Hypothalamus (tissue), 51 donors: ENCODE results near the gene PRR36.
"Not testable (repeated sequence)": the region's sequence is repeated elsewhere in the genome, so short reads cannot be mapped to it uniquely, and the experiment has no call there.

ENCODE experiments used
- DNase-seq, 51 donors: peaks; one replicate each; lab custom pipeline; 2025; lab: John Stamatoyannopoulos, UW

PRR36 gene

GRCh38 chr19:7900931-7901330 lies 26.7 kb upstream of the PRR36 start:
- no peak for DNase-seq

GRCh38 chr19:7900401-7900870 lies 26.2 kb upstream of the PRR36 start:
- no peak for DNase-seq

GRCh38 chr19:7899751-7900378 lies 25.7 kb upstream of the PRR36 start:
- no peak for DNase-seq

DNA sequence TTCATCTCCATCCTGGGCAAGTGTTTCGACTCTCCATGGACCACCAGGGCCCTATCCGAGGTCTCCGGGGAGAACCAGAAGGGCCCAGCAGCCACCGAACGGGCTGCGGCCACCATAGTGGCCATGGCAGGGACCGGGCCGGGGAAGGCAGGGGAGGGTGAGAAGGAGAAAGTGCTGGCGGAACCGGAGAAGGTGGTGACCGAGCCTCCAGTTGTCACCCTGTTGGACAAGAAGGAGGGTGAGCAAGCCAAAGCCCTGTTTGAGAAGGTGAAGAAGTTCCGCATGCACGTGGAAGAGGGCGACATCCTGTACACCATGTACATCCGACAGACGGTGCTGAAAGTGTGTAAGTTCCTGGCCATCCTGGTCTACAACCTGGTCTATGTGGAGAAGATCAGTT lies 24.8 kb upstream of the PRR36 start:
- DNase-seq: no peak

- DNase-seq: no peak
These were observed 23.1 kb upstream of the PRR36 start for GRCh38 chr19:7897292-7897691.

- DNase-seq: no peak
These were observed 21.4 kb upstream of the PRR36 start for GRCh38 chr19:7895565-7895964.

GRCh38 chr19:7894612-7895309 lies 20.6 kb upstream of the PRR36 start:
- no peak for DNase-seq

DNA sequence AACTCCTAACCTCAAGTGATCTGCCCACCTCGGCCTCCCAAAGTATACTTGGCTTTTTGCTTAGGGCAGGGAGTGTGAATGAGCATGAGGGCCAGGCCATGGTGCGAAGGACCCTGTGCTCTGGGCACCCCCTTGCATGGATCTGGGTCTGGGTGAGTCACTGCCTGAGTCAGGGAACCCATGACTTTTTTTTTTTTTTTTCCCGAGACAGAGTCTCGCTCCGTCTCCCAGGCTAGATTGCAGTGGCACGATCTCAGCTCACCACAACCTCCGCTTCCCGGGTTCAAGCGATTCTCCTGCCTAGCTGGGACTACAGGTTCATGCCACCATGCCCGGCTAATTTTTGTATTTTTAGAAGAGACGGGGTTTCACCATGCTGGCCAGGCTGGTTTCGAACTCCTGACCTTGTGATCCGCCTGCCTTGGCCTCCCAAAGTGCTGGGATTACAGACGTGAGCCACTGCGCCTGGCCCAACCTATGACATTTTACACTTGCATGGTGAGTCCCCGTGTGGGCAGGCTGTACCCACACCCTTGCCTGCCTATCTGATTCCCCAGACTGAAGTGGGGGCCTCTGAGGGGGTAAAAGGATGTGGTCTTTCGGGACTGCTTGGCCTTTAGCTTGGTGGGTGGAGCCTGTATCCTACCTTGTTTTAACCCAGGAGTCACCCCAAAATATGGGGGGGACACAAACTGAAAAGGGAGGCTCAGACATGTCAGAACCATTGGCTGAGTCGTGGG lies 19.3 kb upstream of the PRR36 start:
- DNase-seq: not testable (repeated sequence)

DNA sequence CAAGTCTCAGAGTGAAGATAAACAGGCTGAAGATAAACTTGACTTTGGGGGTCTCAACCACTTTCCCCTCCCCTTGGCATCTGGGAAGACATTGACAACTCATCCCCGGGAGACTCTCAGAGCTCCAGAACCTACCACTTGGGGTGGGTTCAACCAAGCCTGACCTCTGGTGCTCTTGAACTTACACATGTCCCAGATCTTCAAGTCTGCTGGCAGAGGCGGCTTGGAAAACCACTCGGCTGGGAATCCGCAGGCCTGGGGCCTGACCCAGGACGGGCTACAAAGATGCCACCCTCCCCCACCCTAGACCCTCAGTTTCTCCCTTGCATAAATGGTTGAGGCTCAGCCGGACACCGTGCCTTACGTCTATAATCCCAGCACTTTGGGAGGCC lies 14.6 kb upstream of the PRR36 start:
- no peak for DNase-seq

GRCh38 chr19:7888145-7888825 lies 14.1 kb upstream of the PRR36 start, which contains the start of gene LRRC8E:
TSS of gene LRRC8E (plus strand) at chr19:7888510. CDS start at chr19:7895604, 7,094 bp downstream.
- DNase-seq: no peak

DNA sequence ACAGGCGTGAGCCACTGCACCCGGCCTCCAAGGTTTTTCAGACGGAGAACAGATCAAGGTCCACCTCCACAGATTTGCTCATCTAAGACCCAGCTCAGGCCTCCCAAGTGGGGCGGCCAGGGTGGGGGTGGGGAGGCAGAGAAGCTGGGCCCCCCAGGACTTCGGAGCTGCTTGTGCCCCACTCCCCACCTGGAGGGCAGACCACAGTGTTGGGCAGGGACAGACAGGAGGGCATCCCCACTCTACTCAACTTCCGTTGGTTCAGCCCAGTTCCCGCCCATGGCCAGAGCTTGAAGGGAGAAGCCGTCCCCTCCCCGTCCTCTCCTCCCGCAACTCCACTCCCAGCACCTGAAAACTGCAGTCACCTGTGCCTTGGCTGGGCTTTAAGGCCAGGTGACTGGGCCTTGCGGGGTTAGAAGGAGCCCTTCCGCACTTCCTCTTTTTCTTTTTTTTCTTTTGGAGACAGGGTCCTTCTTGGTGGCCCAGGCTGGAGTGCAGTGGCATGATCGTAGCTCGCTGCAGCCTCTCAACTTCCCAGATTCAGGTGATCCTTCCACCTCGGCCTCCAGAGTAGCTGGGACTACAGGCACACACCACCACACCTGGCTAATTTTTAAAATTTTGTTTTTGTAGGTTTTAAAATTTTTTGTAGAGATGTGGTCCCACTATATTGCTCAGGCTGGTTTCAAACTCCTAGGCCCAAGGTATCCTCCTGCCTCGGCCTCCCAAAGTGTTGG lies 13.4 kb upstream of the PRR36 start:
- no peak for DNase-seq

- no peak for DNase-seq
These were observed 11.6 kb upstream of the PRR36 start for GRCh38 chr19:7885818-7886217.

DNA sequence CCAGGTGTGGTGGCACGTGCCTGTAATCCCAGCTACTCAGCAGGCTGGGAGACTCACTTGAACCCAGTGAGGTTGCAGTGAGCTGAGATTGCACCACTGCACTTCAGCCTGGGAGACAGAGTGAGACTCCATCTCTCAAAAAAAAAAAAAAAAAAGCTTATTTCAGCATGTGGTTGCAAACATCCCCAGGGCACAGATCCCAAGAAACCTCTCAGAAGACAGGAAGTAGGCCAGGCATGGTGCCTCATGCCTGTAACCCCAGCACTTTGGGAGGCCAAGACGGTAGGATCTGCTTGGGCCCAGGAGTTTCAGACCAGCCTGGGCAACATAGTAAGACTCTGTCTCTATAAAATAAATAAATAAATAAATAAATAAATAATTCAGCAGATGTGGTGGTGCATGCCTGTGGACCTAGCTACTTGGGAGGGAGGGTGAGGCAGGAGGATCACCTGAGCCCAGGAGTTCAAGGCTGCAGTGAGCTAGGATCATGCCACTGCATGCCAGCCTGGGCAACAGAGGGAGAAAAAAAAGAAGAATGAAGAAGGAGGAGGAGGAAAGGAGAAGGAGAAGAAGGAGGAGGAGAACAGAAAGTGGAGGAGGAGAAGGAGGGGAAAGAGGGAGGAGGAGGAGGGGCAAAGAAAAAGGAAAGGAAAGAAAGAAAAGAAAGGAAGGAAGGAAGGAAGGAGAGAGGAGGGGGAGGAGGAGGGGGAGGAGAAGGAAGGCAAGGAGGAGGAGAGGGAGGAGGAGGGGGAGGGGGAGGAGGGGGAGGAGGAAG lies 9.8 kb upstream of the PRR36 start:
- no peak for DNase-seq

DNA sequence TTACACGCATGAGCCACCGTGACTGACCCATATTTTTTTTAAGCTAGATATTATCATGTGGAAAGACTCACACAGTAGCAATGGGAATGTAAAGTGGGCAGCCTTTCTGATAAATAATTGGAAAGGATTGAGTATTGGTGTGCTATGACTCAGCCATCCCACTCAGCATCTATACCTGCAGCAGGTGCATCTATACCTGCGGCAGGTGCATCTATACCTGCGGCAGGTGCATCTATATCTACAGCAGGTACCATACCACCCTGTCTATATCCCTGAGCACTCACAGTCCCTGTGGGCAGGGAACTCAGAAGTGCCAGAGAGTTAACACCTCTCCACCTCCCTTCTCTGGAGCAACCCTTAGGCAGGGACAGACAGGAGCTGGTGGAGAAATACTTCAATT lies 8.9 kb upstream of the PRR36 start:
- DNase-seq: no peak

DNA sequence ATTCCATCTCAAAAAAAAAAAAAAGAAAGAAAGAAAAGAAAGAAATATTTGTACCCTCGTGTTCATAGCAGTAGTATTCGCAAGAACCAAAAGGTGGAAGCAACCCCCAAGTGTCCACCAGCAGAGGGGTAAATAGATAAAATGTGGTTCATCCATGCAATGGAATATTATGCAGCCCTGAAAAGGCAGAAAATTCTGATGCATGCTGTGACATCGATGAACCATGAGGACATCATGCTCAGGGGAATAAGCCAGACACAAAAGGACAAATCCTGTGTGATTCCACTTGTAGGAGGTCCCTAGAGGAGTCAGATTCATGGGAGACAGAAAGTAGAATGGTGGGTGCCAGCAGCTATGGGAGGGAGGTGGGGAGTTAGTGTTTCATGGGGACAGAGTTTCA lies 7.7 kb upstream of the PRR36 start:
- no peak for DNase-seq

GRCh38 chr19:7879836-7880235 lies 5.6 kb upstream of the PRR36 start:
- DNase-seq: no peak

- DNase-seq: no peak
These were observed 5.1 kb upstream of the PRR36 start for GRCh38 chr19:7879111-7879807.

- DNase-seq: no peak
These were observed 3.2 kb upstream of the PRR36 start for GRCh38 chr19:7877249-7877836.

- no peak for DNase-seq
These were observed 695 bp upstream of the PRR36 start for GRCh38 chr19:7874897-7875273.
